Neural progenitor cell (in vitro differentiated cells): ENCODE results near the gene TRAP1. TPM values are rescaled to one million over a fixed set of nuclear protein-coding genes. Genes with fewer than 3 reads are reported as not detected.

Experiments
- DNase-seq: peaks from one replicate; pipeline ENCODE4 v3.0.0-alpha.2; 2016; ENCODE audit warnings: low spot score
- H2AFZ ChIP-seq: fragments of 200-600 bp; sonication (generic); replicated peaks from 2 replicates; pipeline ENCODE4 v1.6.1; 2016; ENCODE audit warnings: antibody characterized with exemption
- H3F3A ChIP-seq: fragments of 200-600 bp; sonication (generic); 2 replicates; pipeline ENCODE4 v1.6.1; 2016; ENCODE audit warnings: antibody characterized with exemption, low read depth
- H3K27ac ChIP-seq: fragments of 200-600 bp; sonication (generic); 2 replicates; pipeline ENCODE4 v1.5.1; 2016; ENCODE audit warnings: mild to moderate bottlenecking
- H3K27me3 ChIP-seq: fragments of 200-600 bp; sonication (generic); 2 replicates; pipeline ENCODE4 v1.6.1; 2016; ENCODE audit warnings: mild to moderate bottlenecking, moderate library complexity
- H3K36me3 ChIP-seq: fragments of 200-600 bp; sonication (generic); 2 replicates; pipeline ENCODE4 v1.5.1; 2016
- H3K4me1 ChIP-seq: fragments of 200-600 bp; sonication (generic); 2 replicates; pipeline ENCODE4 v1.6.1; 2016; ENCODE audit warnings: mixed run types
- H3K4me2 ChIP-seq: fragments of 200-600 bp; sonication (generic); 2 replicates; pipeline ENCODE4 v1.6.1; 2016
- H3K4me3 ChIP-seq: fragments of 200-600 bp; sonication (generic); 2 replicates; pipeline ENCODE4 v1.5.1; 2016
- H3K79me2 ChIP-seq: fragments of 200-600 bp; sonication (generic); 2 replicates; pipeline ENCODE4 v1.6.1; 2016; ENCODE audit warnings: low read depth
- H3K9ac ChIP-seq: fragments of 200-600 bp; sonication (generic); 2 replicates; pipeline ENCODE4 v1.6.1; 2016
- H3K9me3 ChIP-seq: fragments of 200-600 bp; sonication (generic); 2 replicates; pipeline ENCODE4 v1.5.1; 2016; ENCODE audit warnings: low read depth
- H4K20me1 ChIP-seq: fragments of 200-600 bp; sonication (generic); 2 replicates; pipeline ENCODE4 v1.6.1; 2016; ENCODE audit warnings: low read depth
- H3K27ac Mint-ChIP-seq: 3 replicates; pipeline ENCODE4 v1.8.0; 2021; ENCODE audit warnings: mixed read lengths
- H3K27me3 Mint-ChIP-seq: 2 replicates; pipeline ENCODE4 v1.8.0; 2022; ENCODE audit warnings: low read depth, mild to moderate bottlenecking, inconsistent platforms, moderate library complexity, mixed read lengths; ENCODE audit not compliant: insufficient read depth
- H3K36me3 Mint-ChIP-seq: 3 replicates; pipeline ENCODE4 v1.8.0; 2021; ENCODE audit warnings: mixed read lengths
- H3K4me1 Mint-ChIP-seq: 3 replicates; pipeline ENCODE4 v1.8.0; 2021; ENCODE audit warnings: mixed read lengths
- H3K4me3 Mint-ChIP-seq: 3 replicates; pipeline ENCODE4 v1.8.0; 2021; ENCODE audit warnings: mild to moderate bottlenecking, moderate library complexity, mixed read lengths
- H3K9me3 Mint-ChIP-seq: 3 replicates; pipeline ENCODE4 v1.8.0; 2020; ENCODE audit warnings: mixed read lengths
- CTCF ChIP-seq: fragments of 200-600 bp; sonication (generic); IDR thresholded peaks from 2 replicates; pipeline ENCODE4 v1.5.1; 2017; ENCODE audit warnings: antibody characterized with exemption, mild to moderate bottlenecking
- EZH2 ChIP-seq: fragments of 200-600 bp; sonication (generic); IDR thresholded peaks from 2 replicates; pipeline ENCODE4 v1.6.1; 2017; ENCODE audit warnings: antibody characterized with exemption, mild to moderate bottlenecking, moderate library complexity
- EZH2phosphoT487 ChIP-seq: fragments of 200-600 bp; sonication (generic); IDR thresholded peaks from 2 replicates; pipeline ENCODE4 v1.6.1; 2017; ENCODE audit warnings: antibody characterized with exemption
- total RNA-seq: library from RNA; depleted of rRNA; stranded (reverse); fragments of >200 nt; gene quantifications from 2 replicates; pipeline ENCODE4 v1.2.3, GENCODE V29; 2015; ENCODE audit warnings: low replicate concordance

The TRAP1 gene
- total RNA-seq, 1 donor from 2014 or later, result 119 TPM

GRCh38 chr16:3661922-3662321 is 55.4 kb downstream of the TRAP1 start:
- Mint-ChIP-seq H3K36me3 (peaks cover 34% of the 10 kb centered on the region), H3K4me3 (no peak overlapping the region), H3K4me1 (no peaks in the 10 kb centered on the region), H3K9me3 (no peaks in the 10 kb centered on the region), H3K27me3 (peaks cover 4% of the 10 kb centered on the region), H3K27ac (no peak overlapping the region)
- no peak overlapping the region for H2AFZ ChIP-seq
- TF ChIP-seq EZH2, result no peak
- no peak for TF ChIP-seq EZH2phosphoT487
- TF ChIP-seq CTCF, result no peak
- H3K4me3 ChIP-seq, result no peak overlapping the region
- H3K9me3 ChIP-seq, result no peaks in the 10 kb centered on the region
- H3K79me2 ChIP-seq, result no peaks in the 10 kb centered on the region
- no peaks in the 10 kb centered on the region for H3K36me3 ChIP-seq
- H3F3A ChIP-seq, result no peaks in the 10 kb centered on the region
- DNase-seq, result no peak
- H3K4me1 ChIP-seq, result no peaks in the 10 kb centered on the region
- H3K4me2 ChIP-seq, result no peak overlapping the region
- H4K20me1 ChIP-seq, result no peaks in the 10 kb centered on the region
- H3K27ac ChIP-seq, result no peak overlapping the region
- no peaks in the 10 kb centered on the region for H3K27me3 ChIP-seq
- H3K9ac ChIP-seq, result no peak overlapping the region

DNA sequence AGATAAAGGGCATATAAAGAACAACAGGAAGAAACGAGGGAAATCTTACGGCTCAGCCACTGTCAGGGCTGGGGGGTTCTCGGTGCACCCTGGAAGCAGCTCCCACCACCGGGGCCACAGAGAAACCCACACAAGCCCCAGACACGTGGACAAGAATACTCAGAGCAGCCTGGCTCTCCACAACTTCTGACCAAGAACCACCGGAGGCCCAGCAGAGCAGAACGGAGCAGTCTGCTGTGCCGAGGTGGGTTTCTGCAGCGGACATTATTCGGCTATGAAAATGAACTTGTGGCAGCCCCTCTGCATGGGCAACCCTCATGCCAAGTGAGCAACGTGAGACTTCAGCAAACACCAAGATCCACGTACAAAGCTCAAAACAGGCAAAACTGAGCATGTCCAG is 56.0 kb downstream of the TRAP1 start:
- Mint-ChIP-seq H3K9me3 (no peaks in the 10 kb centered on the region), H3K27me3 (peaks cover 2% of the 10 kb centered on the region), H3K27ac (no peak overlapping the region), H3K4me3 (no peak overlapping the region), H3K4me1 (no peaks in the 10 kb centered on the region), H3K36me3 (peaks cover 36% of the 10 kb centered on the region)
- H2AFZ ChIP-seq, result no peak overlapping the region
- TF ChIP-seq EZH2 (no peak), EZH2phosphoT487 (no peak), CTCF (no peak)
- no peaks in the 10 kb centered on the region for H3K79me2 ChIP-seq
- no peaks in the 10 kb centered on the region for H3K27me3 ChIP-seq
- no peaks in the 10 kb centered on the region for H4K20me1 ChIP-seq
- H3K4me3 ChIP-seq, result no peak overlapping the region
- H3K36me3 ChIP-seq, result no peaks in the 10 kb centered on the region
- no peak overlapping the region for H3K9ac ChIP-seq
- no peaks in the 10 kb centered on the region for H3K9me3 ChIP-seq
- H3K4me2 ChIP-seq, result no peak overlapping the region
- H3K27ac ChIP-seq, result no peak overlapping the region
- DNase-seq, result no peak
- no peaks in the 10 kb centered on the region for H3F3A ChIP-seq
- H3K4me1 ChIP-seq, result no peaks in the 10 kb centered on the region

GRCh38 chr16:3659251-3659650 is 58.1 kb downstream of the TRAP1 start:
- H3K4me3 ChIP-seq, result no peak overlapping the region
- peaks cover 1% of the 10 kb centered on the region for H3F3A ChIP-seq
- H3K4me1 ChIP-seq, result no peaks in the 10 kb centered on the region
- no peaks in the 10 kb centered on the region for H3K79me2 ChIP-seq
- no peak for DNase-seq
- H3K9ac ChIP-seq, result no peak overlapping the region
- TF ChIP-seq EZH2 (no peak), EZH2phosphoT487 (no peak), CTCF (no peak)
- H2AFZ ChIP-seq, result no peak overlapping the region
- no peaks in the 10 kb centered on the region for H3K27me3 ChIP-seq
- Mint-ChIP-seq H3K27ac (peak overlapping the region; percentile 67), H3K36me3 (peaks cover 27% of the 10 kb centered on the region), H3K4me3 (no peak overlapping the region), H3K4me1 (peaks cover 5% of the 10 kb centered on the region), H3K27me3 (peaks cover 8% of the 10 kb centered on the region), H3K9me3 (no peaks in the 10 kb centered on the region)
- H4K20me1 ChIP-seq, result peaks cover 9% of the 10 kb centered on the region
- no peaks in the 10 kb centered on the region for H3K9me3 ChIP-seq
- no peak overlapping the region for H3K27ac ChIP-seq
- H3K36me3 ChIP-seq, result no peaks in the 10 kb centered on the region
- H3K4me2 ChIP-seq, result no peak overlapping the region
